ENCODE data around the gene CTBP1.
A peak's percentile ranks its signal among the peaks of the same experiment; 100 is the strongest.

GRCh38 chr4:1247864-1248244, 1.1 kb downstream of the CTBP1 start:
- TF ChIP-seq, protein P1, sequence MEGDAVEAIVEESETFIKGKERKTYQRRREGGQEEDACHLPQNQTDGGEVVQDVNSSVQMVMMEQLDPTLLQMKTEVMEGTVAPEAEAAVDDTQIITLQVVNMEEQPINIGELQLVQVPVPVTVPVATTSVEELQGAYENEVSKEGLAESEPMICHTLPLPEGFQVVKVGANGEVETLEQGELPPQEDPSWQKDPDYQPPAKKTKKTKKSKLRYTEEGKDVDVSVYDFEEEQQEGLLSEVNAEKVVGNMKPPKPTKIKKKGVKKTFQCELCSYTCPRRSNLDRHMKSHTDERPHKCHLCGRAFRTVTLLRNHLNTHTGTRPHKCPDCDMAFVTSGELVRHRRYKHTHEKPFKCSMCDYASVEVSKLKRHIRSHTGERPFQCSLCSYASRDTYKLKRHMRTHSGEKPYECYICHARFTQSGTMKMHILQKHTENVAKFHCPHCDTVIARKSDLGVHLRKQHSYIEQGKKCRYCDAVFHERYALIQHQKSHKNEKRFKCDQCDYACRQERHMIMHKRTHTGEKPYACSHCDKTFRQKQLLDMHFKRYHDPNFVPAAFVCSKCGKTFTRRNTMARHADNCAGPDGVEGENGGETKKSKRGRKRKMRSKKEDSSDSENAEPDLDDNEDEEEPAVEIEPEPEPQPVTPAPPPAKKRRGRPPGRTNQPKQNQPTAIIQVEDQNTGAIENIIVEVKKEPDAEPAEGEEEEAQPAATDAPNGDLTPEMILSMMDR (conservative IDR thresholded peaks at IDR 0.05): no peak
- peak; percentile 81; the same call in 1 of the 2 replicates for TF ChIP-seq ZFX (IDR thresholded peaks at IDR 0.05)
